Measurements from ENCODE around the gene THSD1.
"Not testable (repeated sequence)": the region's sequence is repeated elsewhere in the genome, so short reads cannot be mapped to it uniquely, and the experiment has no call there.

Gene THSD1

GRCh38 chr13:52356327-52356726 lies 49.6 kb downstream of the THSD1 start:
- no peak for DNase-seq (ENCODE audit: low read depth)

DNA sequence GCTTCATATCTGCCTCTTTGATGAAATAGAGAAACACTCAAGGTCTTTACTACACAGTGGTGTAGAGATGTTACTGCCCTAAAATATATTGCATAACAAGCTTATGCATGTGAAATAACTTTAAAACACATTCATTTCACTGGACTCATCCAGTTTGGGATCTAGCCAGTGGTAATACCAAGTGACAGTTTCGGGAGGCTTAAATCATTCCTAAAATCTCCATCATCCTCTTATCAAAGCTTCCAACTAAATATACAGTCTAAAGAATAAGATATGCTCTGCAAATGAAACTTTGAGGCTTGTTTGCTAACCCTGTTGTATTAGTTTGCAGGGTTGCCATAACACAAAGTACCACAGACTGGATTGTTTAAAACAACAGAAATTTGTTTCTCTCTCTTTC lies 52.8 kb downstream of the THSD1 start:
- no peak for DNase-seq (ENCODE audit: low read depth)

- DNase-seq (ENCODE audit: low read depth), result no peak
These were observed 56.8 kb downstream of the THSD1 start for GRCh38 chr13:52348983-52349780.

GRCh38 chr13:52348071-52348470 lies 57.9 kb downstream of the THSD1 start:
- DNase-seq (ENCODE audit: low read depth), result no peak

DNA sequence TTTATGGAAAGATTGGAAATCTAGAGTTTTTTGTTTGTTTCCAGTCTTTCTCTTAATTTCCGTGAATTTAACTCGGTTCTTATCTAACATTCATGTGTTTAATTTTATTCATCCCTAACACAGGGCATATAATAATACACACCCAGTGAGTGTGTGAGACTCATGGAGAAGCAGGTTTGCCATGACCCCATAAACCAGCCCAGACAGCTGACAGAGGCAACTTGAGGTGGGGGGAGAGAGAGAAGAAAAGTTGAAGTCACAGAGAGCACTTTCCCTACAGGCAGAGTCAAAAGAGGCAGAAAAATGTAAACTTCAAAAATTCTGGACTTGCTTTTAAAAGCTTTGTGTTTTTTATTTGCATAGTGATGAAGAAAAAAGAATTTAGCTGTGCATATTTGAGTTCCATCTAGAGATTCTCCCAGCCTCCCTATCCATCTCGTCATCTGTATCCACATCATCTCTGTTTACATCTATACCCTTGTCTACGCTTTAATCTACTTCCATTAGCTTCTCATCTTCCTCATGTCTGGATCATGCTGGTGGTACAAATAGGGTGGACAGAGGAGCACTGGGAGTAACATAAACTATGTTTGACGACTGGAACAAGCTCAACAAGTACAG lies 60.2 kb downstream of the THSD1 start:
- DNase-seq (ENCODE audit: low read depth), result no peak

GRCh38 chr13:52345048-52345447 lies 60.9 kb downstream of the THSD1 start:
- DNase-seq (ENCODE audit: low read depth), result no peak

DNA sequence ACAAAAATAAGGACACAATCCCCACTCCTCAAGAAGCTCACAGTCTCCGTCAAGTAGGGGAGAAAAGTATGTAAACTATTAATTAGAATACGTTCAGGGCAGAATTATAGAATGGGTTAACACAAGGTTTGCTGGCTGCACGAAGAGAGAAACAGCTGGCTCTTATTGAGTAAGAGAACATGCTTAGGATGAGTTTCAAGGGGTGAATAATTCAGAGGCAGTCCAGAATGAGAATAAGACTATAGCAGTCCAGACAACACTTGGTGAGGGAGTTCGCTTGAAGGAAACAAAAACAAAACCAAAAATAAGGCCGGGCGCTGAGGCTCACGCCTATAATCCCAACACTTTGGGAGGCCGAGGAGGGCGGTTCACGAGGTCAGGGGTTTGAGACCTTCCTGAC lies 61.9 kb downstream of the THSD1 start:
- DNase-seq (ENCODE audit: low read depth), result no peak

- DNase-seq (ENCODE audit: low read depth), result not testable (repeated sequence)
These were observed 63.8 kb downstream of the THSD1 start for GRCh38 chr13:52342203-52342602.

DNA sequence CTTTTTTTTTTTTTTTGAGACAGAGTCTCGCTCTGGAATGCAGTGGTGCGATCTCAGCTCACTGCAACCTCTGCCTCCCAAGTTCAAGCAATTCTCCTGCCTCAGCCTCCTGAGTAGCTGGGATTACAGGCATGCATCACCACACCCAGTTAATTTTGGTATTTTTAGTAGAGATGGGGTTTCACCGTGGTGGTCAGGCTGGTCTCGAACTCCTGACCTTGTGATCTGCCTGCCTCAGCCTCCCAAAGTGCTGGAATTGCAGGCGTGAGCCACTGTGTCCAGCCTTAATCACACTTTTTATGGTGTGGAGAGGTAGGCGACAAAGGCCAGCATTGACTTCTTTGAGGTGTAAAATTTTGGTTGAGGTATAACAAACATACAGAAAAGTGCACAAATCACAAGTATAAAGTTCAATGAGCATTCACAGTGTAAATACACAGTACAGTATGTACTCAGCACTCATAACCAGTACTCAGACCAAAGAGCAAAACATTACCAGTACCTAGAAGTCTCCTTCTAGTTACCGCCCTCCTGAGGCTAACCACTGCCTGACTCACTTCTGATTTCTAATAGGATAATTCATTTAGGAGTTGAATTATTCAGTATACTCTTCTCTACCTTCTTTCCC lies 68.0 kb downstream of the THSD1 start:
- DNase-seq (ENCODE audit: low read depth), result not testable (repeated sequence)

GRCh38 chr13:52334107-52334506 lies 71.9 kb downstream of the THSD1 start:
- not testable (repeated sequence) for DNase-seq (ENCODE audit: low read depth)

DNA sequence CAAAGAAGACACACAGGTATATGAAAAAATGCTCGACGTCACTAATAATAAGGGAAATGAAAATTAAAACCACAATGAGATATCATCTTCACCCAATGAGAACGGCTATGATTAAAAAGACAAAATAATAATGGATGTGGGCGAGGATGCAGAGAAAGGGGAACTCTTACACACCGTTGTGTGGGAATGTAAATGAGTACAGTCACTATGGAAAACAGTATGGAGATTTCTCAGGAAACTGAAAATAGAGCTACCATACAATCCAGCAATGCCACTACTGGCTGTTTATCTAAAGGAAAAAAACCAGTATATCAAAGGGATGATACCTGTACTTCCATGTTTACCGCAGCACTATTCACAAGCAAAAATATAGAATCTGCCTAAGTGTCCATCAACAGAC lies 74.1 kb downstream of the THSD1 start:
- DNase-seq (ENCODE audit: low read depth), result not testable (repeated sequence)

All from T follicular helper cell (primary cell).